Endodermal cell (in vitro differentiated cells): ENCODE data around the gene TEX48. TPM values are rescaled to one million over a fixed set of nuclear protein-coding genes. Genes with fewer than 3 reads are reported as not detected.

Experiments
- DNase-seq: peaks from one replicate; pipeline ENCODE4 v3.0.0-alpha.2; 2017
- H3K27ac ChIP-seq: 2 replicates; pipeline ENCODE4 v1.5.1; 2013; ENCODE audit warnings: mild to moderate bottlenecking, low read depth, low read length, moderate library complexity
- H3K27me3 ChIP-seq: 2 replicates; pipeline ENCODE4 v1.6.1; 2013; ENCODE audit warnings: mild to moderate bottlenecking, low read length, moderate library complexity; ENCODE audit not compliant: insufficient read depth, control insufficient read depth, poor library complexity, severe bottlenecking
- H3K36me3 ChIP-seq: 2 replicates; pipeline ENCODE4 v1.7.0; 2013; ENCODE audit warnings: mild to moderate bottlenecking, low read length, moderate library complexity; ENCODE audit not compliant: control insufficient read depth, insufficient read depth
- H3K4me1 ChIP-seq: one replicate; pipeline ENCODE4 v1.7.0; 2013; ENCODE audit warnings: low read length; ENCODE audit not compliant: control insufficient read depth, insufficient read depth
- H3K4me3 ChIP-seq: 2 replicates; pipeline ENCODE4 v1.5.1; 2013; ENCODE audit warnings: mild to moderate bottlenecking, low read length, moderate library complexity
- H3K9ac ChIP-seq: 2 replicates; pipeline ENCODE4 v1.6.1; 2013; ENCODE audit warnings: mild to moderate bottlenecking, low read length, moderate library complexity; ENCODE audit not compliant: poor library complexity, severe bottlenecking; ENCODE audit errors: extremely low read depth
- H3K9me3 ChIP-seq: 2 replicates; pipeline ENCODE4 v1.6.1; 2013; ENCODE audit warnings: mild to moderate bottlenecking, low read length, moderate library complexity; ENCODE audit not compliant: control insufficient read depth
- H3K27ac Mint-ChIP-seq: 2 replicates; pipeline ENCODE4 v1.8.0; 2020; ENCODE audit warnings: mixed read lengths
- H3K27me3 Mint-ChIP-seq: 2 replicates; pipeline ENCODE4 v1.8.0; 2021; ENCODE audit warnings: mild to moderate bottlenecking, mixed read lengths; ENCODE audit not compliant: insufficient read depth
- H3K36me3 Mint-ChIP-seq: 2 replicates; pipeline ENCODE4 v1.8.0; 2020; ENCODE audit warnings: low read depth, mixed read lengths
- H3K4me1 Mint-ChIP-seq: 2 replicates; pipeline ENCODE4 v1.8.0; 2020; ENCODE audit warnings: mixed read lengths
- H3K4me3 Mint-ChIP-seq: 2 replicates; pipeline ENCODE4 v1.8.0; 2020; ENCODE audit warnings: mild to moderate bottlenecking, moderate library complexity, mixed read lengths
- H3K9me3 Mint-ChIP-seq: 2 replicates; pipeline ENCODE4 v1.8.0; 2020; ENCODE audit warnings: mild to moderate bottlenecking, mixed read lengths
- WGBS, 2 experiments: methylation state at CpG; one replicate each; pipeline versions ENCODE4 v1.1.5 to v1.1.7; 2013; ENCODE audit warnings: missing lambda C conversion rate in 2 of 2, mixed read lengths in 1 of 2; ENCODE audit not compliant: insufficient coverage in 1 of 2, insufficient read length in 1 of 2; 5-methylcytosine and 5-hydroxymethylcytosine counted together
- total RNA-seq, 2 donors: library from RNA; stranded (reverse); fragmentation: NEBNext Ultra II Directional in 1 of 2; extraction: Animal tissue kit (Norgen Biotek cat#: 25700) in 1 of 2; gene quantifications; 2 replicates in 1 of 2; 3 replicates in 1 of 2; pipeline ENCODE4 v1.2.1, GENCODE V29; 2021
- TF ChIP-seq, protein P1 (sequence below): fragments of 200-600 bp; sonication (generic); conservative IDR thresholded peaks from 2 replicates; pipeline ENCODE4 v1.5.0; 2021; ENCODE audit warnings: antibody characterized with exemption, mild to moderate bottlenecking

TEX48 gene
- total RNA-seq, 2 donors from 2014 or later: not detected

DNA sequence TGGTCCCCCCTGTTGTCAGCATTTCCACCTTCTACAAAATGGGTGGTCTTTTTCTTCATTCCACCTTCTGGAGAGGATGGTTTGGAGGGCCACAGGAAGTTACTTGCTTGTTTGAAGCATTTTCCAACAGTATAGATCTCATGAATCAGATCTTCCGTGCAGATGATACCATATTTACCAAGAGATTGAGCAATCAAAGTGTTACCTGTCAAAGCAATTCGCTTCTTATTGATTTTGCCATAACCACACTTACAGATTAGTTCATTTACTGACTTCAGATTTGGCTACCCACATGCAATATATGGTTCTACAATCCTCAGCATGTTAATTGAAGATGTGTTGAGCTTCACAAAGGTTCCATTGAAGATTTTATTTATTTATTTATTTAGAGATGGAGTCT, 14.0 kb upstream of the TEX48 start:
- peaks cover 4% of the 10 kb centered on the region for H3K4me1 Mint-ChIP-seq
- Histone ChIP-seq H3K4me3 (no peak overlapping the region), H3K4me1 (no peaks in the 10 kb centered on the region), H3K9ac (no peak overlapping the region), H3K27ac (no peak overlapping the region), H3K27me3 (no peaks in the 10 kb centered on the region), H3K36me3 (no peaks in the 10 kb centered on the region), H3K9me3 (peaks cover 8% of the 10 kb centered on the region)
- DNase-seq: no peak
- H3K27ac Mint-ChIP-seq: no peak overlapping the region
- H3K27me3 Mint-ChIP-seq: peaks cover 31% of the 10 kb centered on the region
- H3K36me3 Mint-ChIP-seq: no peaks in the 10 kb centered on the region
- TF ChIP-seq, protein P1, sequence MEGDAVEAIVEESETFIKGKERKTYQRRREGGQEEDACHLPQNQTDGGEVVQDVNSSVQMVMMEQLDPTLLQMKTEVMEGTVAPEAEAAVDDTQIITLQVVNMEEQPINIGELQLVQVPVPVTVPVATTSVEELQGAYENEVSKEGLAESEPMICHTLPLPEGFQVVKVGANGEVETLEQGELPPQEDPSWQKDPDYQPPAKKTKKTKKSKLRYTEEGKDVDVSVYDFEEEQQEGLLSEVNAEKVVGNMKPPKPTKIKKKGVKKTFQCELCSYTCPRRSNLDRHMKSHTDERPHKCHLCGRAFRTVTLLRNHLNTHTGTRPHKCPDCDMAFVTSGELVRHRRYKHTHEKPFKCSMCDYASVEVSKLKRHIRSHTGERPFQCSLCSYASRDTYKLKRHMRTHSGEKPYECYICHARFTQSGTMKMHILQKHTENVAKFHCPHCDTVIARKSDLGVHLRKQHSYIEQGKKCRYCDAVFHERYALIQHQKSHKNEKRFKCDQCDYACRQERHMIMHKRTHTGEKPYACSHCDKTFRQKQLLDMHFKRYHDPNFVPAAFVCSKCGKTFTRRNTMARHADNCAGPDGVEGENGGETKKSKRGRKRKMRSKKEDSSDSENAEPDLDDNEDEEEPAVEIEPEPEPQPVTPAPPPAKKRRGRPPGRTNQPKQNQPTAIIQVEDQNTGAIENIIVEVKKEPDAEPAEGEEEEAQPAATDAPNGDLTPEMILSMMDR: no peak
- 69 to 79% methylated on average over 2 of the region's 2 CpGs for WGBS, 2 experiments
- no peak overlapping the region for H3K4me3 Mint-ChIP-seq
- peaks cover 5% of the 10 kb centered on the region for H3K9me3 Mint-ChIP-seq

DNA sequence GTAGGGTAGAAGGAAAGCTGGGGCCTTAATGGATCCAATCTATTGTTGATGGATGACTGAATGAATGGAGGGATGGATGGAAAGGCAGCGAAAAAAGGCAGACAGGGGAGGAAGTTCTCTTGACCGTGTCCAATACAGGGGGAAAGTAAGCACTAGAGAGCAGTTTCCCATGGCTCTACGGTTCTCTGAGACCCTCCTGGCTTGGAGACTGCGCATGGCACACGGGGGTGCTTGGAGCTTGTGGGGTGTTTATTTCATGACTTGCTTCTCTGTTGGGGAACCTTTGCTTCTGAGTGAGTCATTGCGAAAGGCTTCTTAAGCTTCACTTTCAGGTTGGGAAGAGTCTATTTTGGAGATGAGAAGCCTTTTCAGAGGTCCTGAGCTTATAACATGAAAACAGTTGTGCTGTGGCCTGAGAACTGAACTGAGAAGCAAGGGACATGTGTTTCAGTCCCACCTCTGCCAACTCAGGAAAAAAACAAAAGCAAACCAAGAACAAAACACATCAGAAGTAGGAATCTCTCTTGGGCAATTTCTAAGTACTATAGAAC, 12.8 kb upstream of the TEX48 start:
- TF ChIP-seq, protein P1: no peak
- Mint-ChIP-seq H3K9me3 (peaks cover 2% of the 10 kb centered on the region), H3K4me3 (no peak overlapping the region), H3K4me1 (peaks cover 4% of the 10 kb centered on the region), H3K27ac (no peak overlapping the region), H3K36me3 (no peaks in the 10 kb centered on the region), H3K27me3 (peaks cover 33% of the 10 kb centered on the region)
- Histone ChIP-seq H3K4me1 (no peaks in the 10 kb centered on the region), H3K27ac (no peak overlapping the region), H3K9me3 (peaks cover 1% of the 10 kb centered on the region), H3K9ac (no peak overlapping the region), H3K4me3 (no peak overlapping the region), H3K27me3 (no peaks in the 10 kb centered on the region), H3K36me3 (no peaks in the 10 kb centered on the region)
- WGBS, 2 experiments: 94 to 97% methylated on average over 5 to 6 of the region's 6 CpGs
- no peak for DNase-seq

DNA sequence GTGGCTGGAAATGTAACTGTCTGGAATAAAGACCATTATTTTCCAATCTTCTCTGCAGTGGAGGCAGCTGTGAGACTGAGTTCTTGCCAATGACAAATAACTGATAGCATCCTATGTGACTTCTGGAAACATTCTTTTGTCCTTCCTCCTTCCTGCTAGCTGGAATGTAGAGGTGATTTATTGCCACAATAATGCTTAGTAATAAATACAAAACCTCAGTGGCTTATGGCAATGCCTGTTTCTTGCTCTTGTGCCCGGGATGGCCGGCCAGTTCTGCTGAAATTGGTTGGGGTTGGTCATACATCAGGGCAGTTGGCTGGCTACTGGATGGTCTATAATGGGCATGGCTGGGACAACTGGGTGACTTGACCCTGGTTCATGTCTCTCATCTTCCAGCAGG, 12.2 kb upstream of the TEX48 start:
- TF ChIP-seq, protein P1: no peak
- Histone ChIP-seq H3K27me3 (no peaks in the 10 kb centered on the region), H3K4me3 (no peak overlapping the region), H3K27ac (no peak overlapping the region), H3K36me3 (no peaks in the 10 kb centered on the region), H3K9ac (no peak overlapping the region), H3K4me1 (no peaks in the 10 kb centered on the region), H3K9me3 (no peaks in the 10 kb centered on the region)
- peaks cover under 1% of the 10 kb centered on the region for H3K4me1 Mint-ChIP-seq
- no peak overlapping the region for H3K27ac Mint-ChIP-seq
- H3K9me3 Mint-ChIP-seq: no peaks in the 10 kb centered on the region
- H3K4me3 Mint-ChIP-seq: no peak overlapping the region
- H3K27me3 Mint-ChIP-seq: peaks cover 33% of the 10 kb centered on the region
- no peaks in the 10 kb centered on the region for H3K36me3 Mint-ChIP-seq
- 80 to 93% methylated on average over 2 of the region's 2 CpGs for WGBS, 2 experiments
- no peak for DNase-seq
